Activated naive CD4-positive, alpha-beta T cell treated with anti-CD3 and anti-CD28 coated beads for 36 hours (primary cell): ENCODE results near the gene NDC1. TPM values are rescaled to one million over a fixed set of nuclear protein-coding genes. Genes with fewer than 3 reads are reported as not detected.
A peak's percentile ranks its signal among the peaks of the same experiment; 100 is the strongest.

Source experiments
- CTCF ChIA-PET: fragments of 350-600 bp; sonication (Branson Sonifier 250); formaldehyde crosslinking; loops from one replicate; lab custom pipeline; 2021; ENCODE audit warnings: antibody characterized with exemption; lab: Charles Lee
- DNase-seq: peaks from one replicate; pipeline ENCODE4 v3.0.0-alpha.2; 2020
- H3K27ac Mint-ChIP-seq: one replicate; pipeline ENCODE4 v1.8.0; 2021; ENCODE audit warnings: mild to moderate bottlenecking, mixed read lengths
- H3K27me3 Mint-ChIP-seq: one replicate; pipeline ENCODE4 v1.8.0; 2021; ENCODE audit warnings: low read depth, mixed read lengths
- H3K36me3 Mint-ChIP-seq: one replicate; pipeline ENCODE4 v1.8.0; 2021; ENCODE audit warnings: low read depth, mixed read lengths
- H3K4me1 Mint-ChIP-seq: one replicate; pipeline ENCODE4 v1.8.0; 2021; ENCODE audit warnings: low read depth, mixed read lengths
- H3K4me3 Mint-ChIP-seq: one replicate; pipeline ENCODE4 v1.8.0; 2021; ENCODE audit warnings: mild to moderate bottlenecking, moderate library complexity, mixed read lengths
- H3K9me3 Mint-ChIP-seq: one replicate; pipeline ENCODE4 v1.8.0; 2021; ENCODE audit warnings: mixed read lengths
- intact Hi-C: fragments of 100-400 bp; cut with micrococcal nuclease; formaldehyde crosslinking; loops from one replicate; pipeline ENCODE4 v1.15.1; 2023
- total RNA-seq, 2 experiments: library from RNA; stranded (reverse); gene quantifications; one replicate each; pipeline ENCODE4 v1.2.3, GENCODE V29; 2021

Gene NDC1
- total RNA-seq, 2 experiments from 2014 or later, result 25.9 to 27.9 TPM

GRCh38 chr1:53755874-53756273 lies 82.2 kb downstream of the NDC1 start:
- peaks cover 5% of the 10 kb centered on the region for H3K36me3 Mint-ChIP-seq
- no peak overlapping the region for H3K4me3 Mint-ChIP-seq
- no peak overlapping the region for H3K27ac Mint-ChIP-seq
- no peak for DNase-seq
- CTCF ChIA-PET, result interaction anchor here (0.7 kb wide), 1 partner anchor 23 kb away, joined by 3 read pairs; no protein-coding TSS in a partner anchor
- no peaks in the 10 kb centered on the region for H3K4me1 Mint-ChIP-seq
- no peaks in the 10 kb centered on the region for H3K9me3 Mint-ChIP-seq
- no peaks in the 10 kb centered on the region for H3K27me3 Mint-ChIP-seq
- intact Hi-C loops, result no loop called here

- CTCF ChIA-PET, result interaction anchor here (0.6 to 1.7 kb wide), 16 partner anchors 8 to 702 kb away, joined by 3 to 8 read pairs (median 4); no protein-coding TSS in a partner anchor
- DNase-seq, result peak; percentile 51
- H3K4me1 Mint-ChIP-seq, result no peaks in the 10 kb centered on the region
- intact Hi-C loops, result loop anchor here (1.0 kb wide), 1 partner anchor 269 kb away; no protein-coding TSS in a partner anchor
- H3K27ac Mint-ChIP-seq, result no peak overlapping the region
- no peak overlapping the region for H3K4me3 Mint-ChIP-seq
- H3K9me3 Mint-ChIP-seq, result no peaks in the 10 kb centered on the region
- H3K36me3 Mint-ChIP-seq, result no peaks in the 10 kb centered on the region
- no peaks in the 10 kb centered on the region for H3K27me3 Mint-ChIP-seq
Observed at GRCh38 chr1:53754484-53755312, 83.4 kb downstream of the NDC1 start.

GRCh38 chr1:53752281-53752680 lies 85.8 kb downstream of the NDC1 start:
- H3K4me1 Mint-ChIP-seq, result no peaks in the 10 kb centered on the region
- no peak for DNase-seq
- H3K9me3 Mint-ChIP-seq, result no peaks in the 10 kb centered on the region
- intact Hi-C loops, result no loop called here
- no peak overlapping the region for H3K27ac Mint-ChIP-seq
- CTCF ChIA-PET, result interaction anchor here (0.7 kb wide), 1 partner anchor 23 kb away, joined by 4 read pairs; no protein-coding TSS in a partner anchor
- no peak overlapping the region for H3K4me3 Mint-ChIP-seq
- H3K36me3 Mint-ChIP-seq, result no peaks in the 10 kb centered on the region
- no peaks in the 10 kb centered on the region for H3K27me3 Mint-ChIP-seq

- Mint-ChIP-seq H3K36me3 (no peaks in the 10 kb centered on the region), H3K4me3 (no peak overlapping the region), H3K27me3 (peaks cover 6% of the 10 kb centered on the region), H3K27ac (no peak overlapping the region), H3K4me1 (no peaks in the 10 kb centered on the region), H3K9me3 (peaks cover 2% of the 10 kb centered on the region)
- DNase-seq, result no peak
- CTCF ChIA-PET, result no interaction called here
- intact Hi-C loops, result no loop called here
Observed at GRCh38 chr1:53747841-53748240, 90.3 kb downstream of the NDC1 start.

- Mint-ChIP-seq H3K36me3 (no peaks in the 10 kb centered on the region), H3K4me1 (no peaks in the 10 kb centered on the region), H3K27me3 (peaks cover 34% of the 10 kb centered on the region), H3K4me3 (no peak overlapping the region), H3K9me3 (peaks cover 5% of the 10 kb centered on the region), H3K27ac (no peak overlapping the region)
- CTCF ChIA-PET, result interaction anchor here (0.6 to 0.7 kb wide), 2 partner anchors 26 to 255 kb away, joined by 4 to 6 read pairs; no protein-coding TSS in a partner anchor
- intact Hi-C loops, result no loop called here
- no peak for DNase-seq
Observed at GRCh38 chr1:53740621-53741105, 97.4 kb downstream of the NDC1 start.

GRCh38 chr1:53739109-53739681 lies 98.9 kb downstream of the NDC1 start, which contains the start of gene GLIS1:
TSS of gene GLIS1 (minus strand) at chr1:53739164. CDS start at chr1:53738064, 1,100 bp downstream.
- DNase-seq, result peak; percentile 36
- Mint-ChIP-seq H3K9me3 (peaks cover 5% of the 10 kb centered on the region), H3K36me3 (no peaks in the 10 kb centered on the region), H3K4me1 (no peaks in the 10 kb centered on the region), H3K27me3 (peaks cover 42% of the 10 kb centered on the region), H3K27ac (no peak within 1 kb of the TSS), H3K4me3 (peak within 1 kb of the TSS; percentile 36)
- CTCF ChIA-PET, result no interaction called here
- intact Hi-C loops, result no loop called here

- intact Hi-C loops, result no loop called here
- Mint-ChIP-seq H3K27ac (no peak overlapping the region), H3K27me3 (peaks cover 44% of the 10 kb centered on the region), H3K4me1 (no peaks in the 10 kb centered on the region), H3K4me3 (peak overlapping the region; percentile 36), H3K9me3 (peaks cover 5% of the 10 kb centered on the region), H3K36me3 (no peaks in the 10 kb centered on the region)
- no peak for DNase-seq
- CTCF ChIA-PET, result no interaction called here
Observed at GRCh38 chr1:53738205-53739108, 99.6 kb downstream of the NDC1 start.

GRCh38 chr1:53737648-53738204 lies 100.4 kb downstream of the NDC1 start:
- Mint-ChIP-seq H3K27me3 (peaks cover 44% of the 10 kb centered on the region), H3K4me3 (no peak overlapping the region)
- CTCF ChIA-PET, result no interaction called here

GRCh38 chr1:53736290-53736689 lies 101.8 kb downstream of the NDC1 start:
- Mint-ChIP-seq H3K4me3 (no peak overlapping the region), H3K27me3 (peaks cover 41% of the 10 kb centered on the region), H3K36me3 (no peaks in the 10 kb centered on the region), H3K9me3 (no peaks in the 10 kb centered on the region), H3K4me1 (no peaks in the 10 kb centered on the region), H3K27ac (no peak overlapping the region)
- intact Hi-C loops, result no loop called here
- no peak for DNase-seq
- CTCF ChIA-PET, result interaction anchor here (0.7 kb wide), 1 partner anchor 11 kb away, joined by 3 read pairs; no protein-coding TSS in a partner anchor

More at GRCh38 chr1:53737648-53738204, 100.4 kb downstream of the NDC1 start:
- no peaks in the 10 kb centered on the region for H3K4me1 Mint-ChIP-seq
- H3K9me3 Mint-ChIP-seq, result peaks cover 2% of the 10 kb centered on the region
- intact Hi-C loops, result no loop called here
- no peaks in the 10 kb centered on the region for H3K36me3 Mint-ChIP-seq
- H3K27ac Mint-ChIP-seq, result no peak overlapping the region
- DNase-seq, result no peak

- Mint-ChIP-seq H3K9me3 (no peaks in the 10 kb centered on the region), H3K36me3 (no peaks in the 10 kb centered on the region), H3K27ac (no peak overlapping the region), H3K4me1 (no peaks in the 10 kb centered on the region), H3K27me3 (peaks cover 41% of the 10 kb centered on the region), H3K4me3 (no peak overlapping the region)
- intact Hi-C loops, result no loop called here
- no peak for DNase-seq
- CTCF ChIA-PET, result no interaction called here
Observed at GRCh38 chr1:53735681-53736080, 102.4 kb downstream of the NDC1 start.

GRCh38 chr1:53735261-53735660 lies 102.8 kb downstream of the NDC1 start:
- no peaks in the 10 kb centered on the region for H3K4me1 Mint-ChIP-seq

More at GRCh38 chr1:53735261-53735660, 102.8 kb downstream of the NDC1 start:
- Mint-ChIP-seq H3K4me3 (no peak overlapping the region), H3K9me3 (no peaks in the 10 kb centered on the region), H3K27me3 (peaks cover 41% of the 10 kb centered on the region), H3K27ac (no peak overlapping the region), H3K36me3 (no peaks in the 10 kb centered on the region)
- CTCF ChIA-PET, result no interaction called here
- no peak for DNase-seq
- intact Hi-C loops, result no loop called here
